HG03060 (cell line): ENCODE data around the gene PRKCA.
"Not testable (repeated sequence)": the region's sequence is repeated elsewhere in the genome, so short reads cannot be mapped to it uniquely, and the experiment has no call there.

Experiments used
- ATAC-seq: cut with Tn5 transposase; IDR thresholded peaks from one replicate; pipeline ENCODE4 v1.9.1; 2021; ENCODE audit warnings: low read depth, moderate number of reproducible peaks; ENCODE audit not compliant: unreplicated experiment

The PRKCA gene

DNA sequence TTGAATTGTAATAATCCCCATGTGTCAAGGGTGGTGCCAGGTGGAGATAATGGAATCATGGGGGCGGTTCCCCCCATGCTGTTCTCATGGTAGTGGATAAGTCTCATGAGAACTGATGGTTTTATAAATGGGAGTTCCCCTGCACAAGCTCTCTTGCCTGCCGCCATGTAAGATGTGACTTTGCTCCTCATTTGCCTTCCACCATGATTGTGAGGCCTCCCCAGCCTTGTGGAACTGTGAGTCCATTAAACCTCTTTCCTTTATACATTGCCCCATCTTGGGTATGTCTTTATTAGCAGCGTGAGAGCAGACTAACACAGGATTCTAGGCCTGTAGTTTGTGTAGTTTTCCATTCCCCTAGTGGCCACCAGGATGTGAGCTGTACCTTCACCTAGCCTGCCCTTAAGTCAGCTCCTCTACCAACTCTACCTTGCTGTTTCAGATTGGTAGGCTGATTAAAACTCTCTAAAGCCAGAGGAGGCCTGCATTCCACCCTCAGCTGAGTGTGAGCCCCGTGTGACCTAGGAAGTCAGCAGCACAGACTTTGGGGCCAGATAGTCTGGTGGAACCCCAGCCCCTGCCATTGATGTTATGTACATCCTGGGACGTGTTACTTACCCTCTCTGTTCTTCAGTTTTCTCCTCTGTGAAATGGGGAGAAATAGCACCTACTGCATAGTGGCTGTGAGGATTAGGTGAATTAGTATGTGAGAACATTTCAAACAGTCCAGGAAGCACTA is 280.1 kb downstream of the PRKCA start:
- no peak for ATAC-seq

DNA sequence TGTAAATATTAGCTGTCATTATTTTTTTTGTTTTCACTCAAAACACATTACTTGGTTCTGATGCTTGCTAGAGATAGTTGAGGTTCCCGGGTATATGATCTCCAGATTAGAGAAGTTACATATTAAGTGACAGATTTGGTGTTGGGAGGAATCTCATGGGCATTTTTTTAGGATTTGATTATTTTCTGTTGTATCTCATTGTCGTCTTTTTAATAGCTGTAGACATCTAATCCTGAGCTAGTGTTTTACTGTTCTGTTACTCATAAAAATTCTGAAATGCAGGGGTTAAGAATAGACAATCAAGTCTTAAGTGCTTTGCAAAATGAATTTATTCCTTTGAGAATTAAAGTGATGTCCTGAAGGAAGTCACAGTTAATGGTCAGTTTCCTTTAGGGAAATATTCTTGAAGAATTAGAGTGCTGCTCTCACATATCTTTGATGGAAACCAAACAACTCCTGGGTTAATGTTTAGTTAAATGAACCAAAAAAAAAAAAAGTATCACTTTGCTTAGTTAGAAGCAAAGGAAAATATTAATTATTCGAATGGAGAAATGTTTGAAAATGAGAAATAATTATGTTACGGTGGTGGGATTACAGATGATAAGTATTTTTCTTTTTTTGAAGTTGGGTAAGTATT is 280.8 kb downstream of the PRKCA start:
- ATAC-seq: no peak

DNA sequence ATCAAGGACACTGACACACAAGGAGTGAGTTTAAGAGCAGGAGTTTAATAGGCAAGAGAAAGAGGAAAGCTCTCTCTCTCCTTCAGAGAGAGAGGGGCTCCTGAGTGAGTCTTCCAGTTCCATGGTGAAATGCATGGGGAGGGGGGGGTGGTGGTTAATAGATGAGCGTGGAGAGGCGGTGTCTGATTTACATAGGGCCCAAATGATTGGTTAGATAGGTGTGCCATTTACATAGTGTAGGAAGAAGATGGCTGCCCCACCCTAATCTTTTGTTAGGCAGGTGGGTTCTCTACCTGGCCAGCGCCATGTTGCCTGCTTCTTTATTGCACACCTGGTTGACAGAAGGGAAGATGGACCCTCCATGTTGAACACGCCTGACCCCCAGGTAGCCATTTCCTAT is 282.5 kb downstream of the PRKCA start:
- ATAC-seq: no peak

DNA sequence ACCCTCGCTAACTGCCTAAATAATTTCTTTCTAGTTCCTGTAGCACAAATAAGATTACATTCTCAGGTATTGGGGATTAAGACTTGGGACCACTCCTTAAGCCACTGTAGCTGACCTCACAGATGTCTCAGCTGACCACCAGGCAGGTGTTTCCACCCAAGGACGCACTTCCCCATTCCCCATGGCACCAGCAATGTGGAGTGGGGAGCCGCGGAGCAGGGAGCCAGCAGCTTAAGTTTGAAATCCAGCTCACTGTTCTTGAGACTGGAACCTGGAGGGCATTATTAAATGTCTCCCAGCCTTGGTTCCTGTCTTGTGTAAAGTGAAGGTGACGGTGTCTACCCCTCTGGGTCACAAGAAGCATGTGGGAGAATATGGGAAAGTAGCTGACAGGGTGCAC is 283.1 kb downstream of the PRKCA start:
- ATAC-seq: no peak

DNA sequence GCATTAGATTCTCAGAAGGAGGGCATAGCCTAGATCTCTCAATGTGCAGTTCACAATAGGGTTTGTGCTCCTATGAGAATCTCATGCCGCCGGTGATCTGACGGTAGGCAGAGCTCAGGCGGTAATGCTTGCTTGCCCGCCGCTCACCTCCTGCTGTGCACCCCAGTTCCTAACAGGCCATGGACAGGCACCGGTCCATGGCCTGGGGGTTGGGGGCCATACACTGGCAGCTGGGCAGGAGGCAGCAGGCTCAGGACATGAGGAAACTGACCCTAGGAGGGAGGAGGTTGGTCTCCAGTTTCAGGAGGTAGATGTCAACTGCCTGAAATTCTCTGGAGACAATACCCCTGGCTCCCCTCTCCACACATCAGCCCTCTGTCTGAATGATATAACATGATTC is 287.5 kb downstream of the PRKCA start:
- no peak for ATAC-seq

DNA sequence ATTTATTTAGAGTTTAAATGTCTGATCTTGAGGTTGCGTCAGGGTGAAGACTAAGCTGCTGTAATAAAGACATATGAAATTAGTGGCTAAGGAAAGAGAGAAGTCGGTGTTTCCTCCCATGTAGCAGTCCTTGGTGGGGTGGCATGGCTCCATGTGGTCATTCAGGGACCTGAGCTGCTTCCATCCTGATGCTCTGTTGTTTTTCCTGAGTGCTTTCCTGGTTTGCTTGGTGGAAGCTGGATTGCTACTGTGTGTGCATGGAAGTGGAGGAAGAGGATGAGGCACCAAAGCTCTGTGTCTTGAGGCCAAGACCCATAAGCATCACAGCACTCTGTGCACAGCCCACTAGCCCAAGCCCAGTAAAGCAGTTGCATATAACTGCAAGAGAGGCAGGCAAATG is 290.7 kb downstream of the PRKCA start:
- ATAC-seq: no peak

DNA sequence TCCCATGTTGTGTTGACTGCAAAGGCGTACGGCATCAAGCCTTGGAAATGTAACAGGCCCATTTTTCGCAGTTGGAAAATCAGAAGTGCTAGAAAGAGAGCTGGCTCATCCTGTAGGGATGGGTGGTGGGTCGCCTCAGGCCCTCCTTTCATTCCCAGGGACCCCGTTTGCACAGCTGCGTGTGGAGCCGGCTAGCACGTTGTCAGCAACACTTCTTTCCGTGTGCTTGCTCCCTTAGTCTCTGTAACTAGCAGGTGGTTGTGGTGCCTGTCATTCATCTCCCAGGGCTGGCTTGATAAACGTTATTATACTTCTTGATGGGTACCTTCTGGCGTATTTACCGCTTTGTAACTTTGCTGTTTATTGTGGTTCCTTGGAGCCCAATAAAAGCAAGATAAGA is 293.5 kb downstream of the PRKCA start:
- ATAC-seq: no peak

DNA sequence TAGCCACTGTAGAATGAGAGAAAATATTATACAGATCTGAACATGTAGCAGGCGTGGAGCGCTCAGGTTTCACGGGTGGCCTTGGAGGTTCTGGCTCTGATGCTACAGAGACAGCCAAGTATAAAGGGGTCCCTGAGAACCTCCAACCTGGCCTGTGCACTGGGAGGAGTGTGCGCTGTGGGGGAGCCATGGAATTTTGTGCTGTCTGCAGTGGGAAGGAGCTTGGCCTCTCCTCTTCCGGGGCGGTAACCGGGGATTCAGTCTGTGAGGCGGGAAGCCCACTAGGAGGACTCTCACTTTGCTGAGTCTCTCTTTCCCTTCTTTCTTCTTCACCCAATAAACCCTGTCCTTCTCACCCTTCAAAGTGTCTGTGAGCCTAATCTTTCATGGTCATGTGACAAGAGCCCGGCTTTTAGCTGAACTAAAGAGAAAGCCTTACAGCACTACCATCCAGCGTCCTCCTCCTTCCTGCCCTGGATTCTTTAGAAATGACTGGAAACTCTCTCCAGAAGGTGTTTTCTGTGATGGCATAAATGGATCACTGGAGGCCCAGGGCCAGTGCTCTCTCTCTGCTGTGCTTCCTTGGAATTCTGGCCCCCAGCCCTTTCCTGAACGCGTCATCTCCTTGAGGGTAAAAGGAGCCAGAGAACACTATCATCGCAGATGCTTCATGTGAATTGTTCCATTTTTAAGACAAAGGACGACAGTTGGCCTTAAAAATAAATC is 300.4 kb downstream of the PRKCA start:
- ATAC-seq: no peak

DNA sequence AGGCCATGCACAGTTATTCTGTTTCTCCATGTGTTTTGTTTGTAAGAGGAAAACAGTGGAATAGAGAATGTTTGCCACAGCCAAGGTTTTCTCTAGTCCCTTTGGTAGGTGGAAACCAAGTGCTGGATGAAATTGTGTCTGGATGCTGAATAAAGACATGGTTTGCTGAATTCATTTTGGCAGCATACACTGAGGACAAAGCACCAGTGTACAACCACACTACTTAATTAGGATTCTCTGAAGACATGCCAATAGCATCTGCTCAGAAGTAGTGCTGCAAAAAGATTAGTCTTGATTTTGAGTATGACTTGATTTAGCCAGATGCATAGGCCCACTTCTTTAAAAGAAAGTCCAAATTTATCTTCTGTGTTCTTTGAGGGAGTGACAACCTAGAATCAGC is 302.0 kb downstream of the PRKCA start:
- ATAC-seq: no peak

DNA sequence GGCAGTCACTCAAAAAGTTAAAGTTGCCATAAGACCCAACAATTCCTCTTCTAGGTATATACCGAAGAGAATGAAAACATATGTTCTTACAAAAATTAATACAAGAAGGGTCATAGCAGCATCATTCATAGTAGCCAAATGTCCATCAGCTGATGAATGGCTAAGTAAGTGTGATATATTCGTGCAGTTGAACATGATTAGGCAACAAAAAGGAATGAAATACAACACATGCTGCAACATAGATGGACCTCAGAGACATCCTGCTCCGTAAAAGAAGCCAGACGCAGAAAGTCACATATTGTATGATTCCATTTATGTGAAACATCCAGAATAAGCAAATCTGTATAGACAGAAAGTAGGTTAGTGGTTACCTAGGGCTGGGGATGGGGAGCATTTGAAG is 303.1 kb downstream of the PRKCA start:
- no peak for ATAC-seq

DNA sequence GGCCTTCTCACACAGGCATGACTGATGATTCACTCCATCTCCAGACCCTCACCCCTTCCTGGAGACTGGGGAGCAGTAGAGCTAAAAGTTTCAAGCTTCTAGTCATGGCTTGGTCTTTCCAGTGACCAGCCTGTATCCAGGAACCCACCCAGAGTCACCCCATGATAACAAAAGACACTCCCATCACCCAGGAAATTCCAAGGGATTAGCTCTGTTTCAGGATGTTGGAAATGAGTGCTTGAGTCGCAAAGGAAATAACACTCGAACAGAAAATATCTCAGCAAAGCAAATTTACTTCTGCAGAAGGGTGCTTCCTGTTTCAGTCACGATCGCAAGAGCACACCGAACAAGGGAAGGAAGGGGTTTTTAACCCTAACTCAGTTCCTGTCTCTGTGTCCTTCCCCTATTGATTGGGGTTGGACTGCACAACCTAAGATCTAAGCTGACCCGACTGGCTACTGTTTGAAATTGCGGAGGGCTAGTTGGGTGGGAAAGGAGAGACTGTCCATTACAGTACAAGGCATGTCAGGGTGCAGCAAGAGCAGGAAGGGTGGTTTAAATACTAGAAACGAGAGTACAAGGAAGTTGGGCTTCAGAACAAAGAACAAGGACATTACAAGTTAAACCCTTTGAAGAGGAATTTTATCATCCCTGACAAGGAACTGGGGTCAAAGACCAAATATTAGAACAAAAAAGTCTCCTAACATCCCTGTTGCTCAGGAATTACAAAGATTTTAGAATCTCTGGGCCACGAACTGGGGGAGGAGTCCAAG is 308.1 kb downstream of the PRKCA start:
- no peak for ATAC-seq

DNA sequence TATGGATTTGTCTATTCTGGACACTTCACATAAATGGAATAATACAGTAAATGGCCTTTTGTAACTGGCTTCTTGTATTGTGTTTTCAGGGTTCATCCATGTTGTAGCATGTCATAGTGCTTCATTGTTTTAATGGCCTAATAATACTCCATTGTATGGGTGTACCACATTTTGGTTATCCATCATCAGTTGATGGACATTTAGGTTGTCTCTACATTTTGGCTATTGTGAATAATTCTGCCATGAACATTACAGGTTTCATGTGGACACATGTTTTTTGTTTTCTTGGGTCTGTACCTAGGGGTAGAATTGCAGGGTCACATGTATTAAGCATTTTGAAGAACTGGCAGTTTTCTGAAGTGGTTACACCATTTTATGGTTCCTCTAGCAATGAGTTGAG is 309.0 kb downstream of the PRKCA start:
- ATAC-seq: no peak

DNA sequence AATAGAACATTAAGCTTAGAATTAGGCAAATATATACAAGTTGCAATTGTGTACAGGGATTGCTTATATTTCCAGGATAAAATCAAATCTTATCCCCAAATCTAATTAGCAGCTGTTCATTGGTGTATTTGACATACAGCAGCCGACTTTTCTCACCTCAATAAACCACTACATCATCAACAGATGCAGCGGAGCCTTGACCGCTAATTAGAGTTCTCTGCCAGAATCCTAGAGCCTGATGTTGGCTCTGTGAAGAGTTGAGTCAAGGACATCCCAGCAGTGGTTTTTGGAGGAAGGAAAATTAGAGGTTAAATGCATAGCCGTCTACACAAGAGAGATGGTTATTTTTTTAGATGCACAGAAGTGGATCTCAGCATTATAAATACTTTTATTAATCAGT is 310.6 kb downstream of the PRKCA start:
- ATAC-seq: no peak

DNA sequence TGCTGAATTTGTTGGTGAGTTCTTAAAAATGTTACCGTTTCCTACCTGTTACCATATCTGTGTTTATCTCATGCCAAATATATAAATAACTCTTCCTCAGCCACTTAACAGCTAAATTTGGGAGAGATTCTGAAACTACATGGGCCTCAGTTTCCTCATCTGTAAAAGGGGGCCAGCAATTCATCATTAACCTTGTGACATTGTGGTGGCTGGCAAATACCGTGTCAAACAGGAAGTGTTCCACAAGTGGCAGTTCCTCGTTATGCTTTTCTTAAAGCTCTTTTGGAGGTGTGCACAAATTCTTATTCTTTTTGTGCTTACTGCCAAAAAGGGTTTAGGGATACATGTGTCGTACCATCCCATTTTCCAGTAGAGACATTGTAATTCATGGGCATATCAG is 312.1 kb downstream of the PRKCA start:
- no peak for ATAC-seq

DNA sequence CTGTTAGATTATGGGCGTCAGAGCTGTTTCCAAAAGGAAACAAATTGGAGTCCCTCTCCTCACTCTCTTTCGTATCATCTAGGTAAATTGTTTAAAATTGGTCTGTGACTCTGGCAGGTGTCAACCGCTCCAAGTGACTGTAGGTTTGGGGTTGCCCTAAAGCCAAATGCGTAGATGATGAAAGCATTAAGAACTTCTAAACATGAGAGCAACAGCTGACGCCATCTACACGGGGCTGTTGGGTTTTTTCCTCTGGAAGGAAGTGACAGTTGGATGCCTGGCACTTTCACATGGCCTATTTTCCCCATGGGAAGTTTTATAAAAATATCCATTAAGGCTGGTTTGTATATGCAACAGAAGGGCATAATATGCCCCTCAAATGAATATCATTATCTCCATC is 316.8 kb downstream of the PRKCA start:
- ATAC-seq: no peak

DNA sequence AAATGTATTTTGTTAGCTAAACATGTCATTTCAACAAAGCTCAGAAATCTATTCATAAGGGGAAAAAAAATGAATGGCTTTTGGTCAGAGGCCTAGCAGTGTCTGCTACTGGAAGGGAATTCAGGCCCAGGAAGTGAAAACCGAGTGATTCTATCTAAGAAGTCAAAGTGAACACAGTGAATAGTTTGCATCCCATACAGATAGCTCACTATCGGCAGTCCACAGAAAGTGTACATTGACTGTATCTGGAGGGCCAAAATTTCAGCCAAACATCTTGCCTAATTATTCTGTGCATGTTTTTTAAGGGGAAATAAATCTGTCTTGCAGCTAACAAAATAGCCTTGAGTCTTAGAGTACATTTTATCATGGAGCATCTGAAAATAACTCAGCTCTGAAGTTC is 318.1 kb downstream of the PRKCA start:
- ATAC-seq: no peak

DNA sequence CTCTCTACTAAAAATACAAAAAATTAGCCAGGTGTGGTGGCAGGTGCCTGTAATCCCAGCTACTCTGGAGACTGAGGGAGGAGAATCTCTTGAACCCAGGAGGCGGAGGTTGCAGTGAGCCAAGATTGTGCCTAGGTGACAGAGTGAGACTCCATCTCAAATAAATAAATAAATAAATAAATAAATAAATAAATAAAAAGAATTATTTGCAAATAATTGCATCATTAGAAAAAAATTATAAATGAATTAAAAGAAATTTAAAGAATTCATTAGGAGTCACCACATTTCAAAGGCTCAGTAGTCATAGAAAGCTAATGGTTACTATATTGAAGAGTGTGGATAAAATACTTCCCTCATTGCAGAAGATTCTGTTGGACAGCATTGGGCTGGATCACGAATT is 322.2 kb downstream of the PRKCA start:
- ATAC-seq: not testable (repeated sequence)

DNA sequence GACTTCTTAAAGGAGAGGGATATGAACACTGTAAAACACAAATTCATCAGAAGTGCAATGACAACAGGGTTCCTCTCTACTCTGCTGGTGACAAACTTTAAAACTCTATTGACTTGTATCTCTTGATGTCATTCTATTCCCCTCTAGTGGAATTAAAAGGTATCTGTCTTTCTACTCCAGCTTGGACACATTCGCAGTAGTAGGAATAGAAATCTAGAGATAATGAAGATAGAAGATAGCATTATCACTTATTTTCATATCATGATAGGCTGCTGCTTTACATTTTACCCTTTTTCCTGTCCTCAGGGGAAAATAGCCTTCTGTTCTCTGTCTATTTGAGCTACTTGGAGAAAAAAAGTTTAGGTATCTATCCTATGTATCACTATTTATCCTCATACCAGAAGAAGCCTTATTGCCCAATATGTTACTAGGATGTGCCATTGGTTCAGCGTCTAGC is 322.9 kb downstream of the PRKCA start:
- ATAC-seq: no peak

DNA sequence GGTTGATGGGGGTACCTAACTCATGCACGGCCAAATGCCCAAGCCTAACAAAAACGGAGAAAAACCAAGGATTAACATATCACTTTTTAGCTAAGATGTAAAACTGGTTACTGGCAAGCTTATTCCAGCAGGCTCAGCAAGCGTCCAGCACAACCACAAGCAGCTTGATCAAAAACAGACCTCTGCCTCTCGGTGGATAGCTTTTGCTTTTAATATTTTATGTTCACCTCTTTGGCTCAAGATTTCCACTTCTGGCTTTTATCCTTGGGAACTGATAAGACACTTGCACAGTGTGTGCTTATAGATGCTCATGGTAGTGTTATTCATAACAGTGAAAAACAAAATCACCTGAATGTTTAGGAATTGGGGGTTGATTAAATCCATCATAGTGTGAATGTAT is 325.6 kb downstream of the PRKCA start:
- ATAC-seq: no peak

DNA sequence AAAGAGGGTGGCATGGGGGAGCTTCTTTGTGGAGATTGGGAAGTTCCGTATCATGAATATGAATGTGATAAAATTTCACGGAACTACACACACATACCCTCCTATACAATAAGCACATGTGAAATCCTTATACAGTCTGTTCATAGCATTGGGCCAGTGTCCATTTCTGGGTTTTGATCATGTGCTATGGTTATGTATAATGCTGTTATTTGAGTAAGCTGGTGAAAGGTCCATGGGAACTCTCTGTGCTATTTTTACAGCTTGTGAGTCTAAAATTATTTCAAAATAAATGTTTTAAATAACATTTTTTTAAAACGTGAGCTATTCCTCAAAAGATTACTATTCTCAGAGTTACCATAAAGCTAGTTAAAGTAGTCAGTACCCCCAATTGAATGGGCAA is 327.3 kb downstream of the PRKCA start:
- no peak for ATAC-seq

DNA sequence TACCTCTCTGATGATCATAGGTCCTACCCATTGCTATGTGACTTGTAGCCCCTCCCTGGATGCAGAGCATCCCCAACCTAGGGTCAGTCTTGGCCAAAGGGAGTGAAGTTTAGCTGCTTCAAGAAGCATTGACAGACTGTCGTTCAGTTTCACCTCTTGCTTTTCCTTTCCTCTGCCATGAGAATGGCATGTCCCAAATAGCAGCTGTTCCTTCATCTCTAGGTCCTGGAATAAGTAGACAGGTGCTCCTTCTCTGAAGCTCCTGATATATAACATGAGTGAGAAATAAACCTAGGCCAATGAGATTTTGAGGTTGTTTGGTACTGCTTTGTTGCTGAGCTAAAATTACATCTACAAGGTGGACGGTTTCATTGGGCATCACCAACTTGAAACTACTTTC is 328.0 kb downstream of the PRKCA start:
- no peak for ATAC-seq
